HepG2 (cell line): Measurements from ENCODE around the gene PA2G4. TPM values are rescaled to one million over a fixed set of nuclear protein-coding genes. Genes with fewer than 3 reads are reported as not detected.

Source experiments
- AGO1 ChIP-seq: fragments of 200-400 bp; formaldehyde crosslinking; IDR thresholded peaks from 2 replicates; pipeline ENCODE4 v1.6.1; 2017; ENCODE audit warnings: mild to moderate bottlenecking, low read depth, low read length, moderate library complexity; ENCODE audit not compliant: poor library complexity, severe bottlenecking
- ARID2 ChIP-seq: sonication (generic); formaldehyde crosslinking; IDR thresholded peaks from 2 replicates; pipeline ENCODE4 v1.8.1; 2022; ENCODE audit warnings: mild to moderate bottlenecking, missing genetic modification reagents, borderline replicate concordance
- ARNT ChIP-seq: fragments of 450-650 bp; IDR thresholded peaks from 2 replicates; pipeline ENCODE4 v1.6.1; 2017
- ATRX ChIP-seq: sonication (generic); formaldehyde crosslinking; IDR thresholded peaks from 2 replicates; pipeline ENCODE4 v1.4.0; 2020; ENCODE audit warnings: missing genetic modification reagents, borderline replicate concordance
- FOSL1 ChIP-seq: sonication (generic); formaldehyde crosslinking; IDR thresholded peaks from 2 replicates; pipeline ENCODE4 v1.9.0; 2021; ENCODE audit warnings: missing genetic modification reagents, borderline replicate concordance
- GATA4 ChIP-seq: sonication (generic); IDR thresholded peaks from 2 replicates; pipeline ENCODE4 v1.6.1; 2016; ENCODE audit warnings: antibody characterized with exemption, low read depth, borderline replicate concordance
- GMEB1 ChIP-seq: sonication (generic); formaldehyde crosslinking; IDR thresholded peaks from 2 replicates; pipeline ENCODE4 v1.5.1; 2020; ENCODE audit warnings: missing genetic modification reagents, mild to moderate bottlenecking, borderline replicate concordance
- TEAD3 ChIP-seq: optimal IDR thresholded peaks from 2 replicates; pipeline ENCODE3; 2016; ENCODE audit warnings: borderline replicate concordance
- ZNF547 ChIP-seq: sonication (generic); formaldehyde crosslinking; IDR thresholded peaks from 2 replicates; pipeline ENCODE4 v1.5.1; 2020; ENCODE audit warnings: mild to moderate bottlenecking, missing genetic modification reagents
- ZNF629 ChIP-seq: sonication (generic); formaldehyde crosslinking; conservative IDR thresholded peaks from 2 replicates; pipeline ENCODE4 v1.5.0; 2020; ENCODE audit warnings: missing genetic modification reagents
- ZNF644 ChIP-seq: IDR thresholded peaks from 2 replicates; pipeline ENCODE4 v1.6.1; 2016; ENCODE audit warnings: low read depth
- ZSCAN29 ChIP-seq: sonication (generic); formaldehyde crosslinking; conservative IDR thresholded peaks from 2 replicates; pipeline ENCODE4 v1.4.0; 2020; ENCODE audit warnings: mild to moderate bottlenecking, missing genetic modification reagents
- polyA plus RNA-seq, 8 experiments: library from polyadenylated mRNA; depleted of rRNA in 3 of 8; stranded (reverse) in 7 of 8; unstranded in 1 of 8; fragments of >200 nt; fragmentation: Illumina TruSeq in 4 of 8; extraction: Trizol in 4 of 8; gene quantifications; 2 replicates each; pipeline versions ENCODE4 v1.2.1 to v1.2.3, GENCODE V29; 2011 to 2016; ENCODE audit warnings: low read depth in 4 of 8, missing spikeins in 1 of 8, mixed read lengths in 1 of 8; ENCODE audit not compliant: insufficient read depth in 1 of 8
- total RNA-seq, 5 experiments: library from RNA; depleted of rRNA; stranded (reverse); fragments of >200 nt; fragmentation: Illumina TruSeq; extraction: Trizol; gene quantifications; 2 replicates each; pipeline ENCODE4 v1.2.3, GENCODE V29; 2016; ENCODE audit warnings: low read depth in 1 of 5
- TF ChIP-seq, protein P1 (sequence below): IDR thresholded peaks from 2 replicates; pipeline ENCODE4 v1.6.1; 2016; ENCODE audit warnings: missing compliant biosample characterization, missing genetic modification reagents, borderline replicate concordance
- TF ChIP-seq, protein P2 (sequence below): sonication (generic); formaldehyde crosslinking; IDR thresholded peaks from 2 replicates; pipeline ENCODE4 v1.5.0; 2020; ENCODE audit warnings: mild to moderate bottlenecking, missing genetic modification reagents

Gene PA2G4
- total and polyA plus RNA-seq, 2 of the 13 experiments (the other 11 are each of a cell fraction or from before 2014, with no cell fraction given), result 147 to 240 TPM

GRCh38 chr12:56071648-56072047, 32.7 kb upstream of the PA2G4 start (continued):
- TF ChIP-seq ZNF547 (CRISPR knock-in tag) (no peak), ZSCAN29 (no peak), GATA4 (no peak), FOSL1 (no peak), ZNF629 (CRISPR knock-in tag) (no peak), GMEB1 (no peak), ARNT (no peak), AGO1 (no peak), TEAD3 (CRISPR knock-in tag) (peak; percentile 53), ATRX (CRISPR knock-in tag) (no peak), ARID2 (CRISPR knock-in tag) (no peak), ZNF644 (no peak)
- TF ChIP-seq, protein P1, sequence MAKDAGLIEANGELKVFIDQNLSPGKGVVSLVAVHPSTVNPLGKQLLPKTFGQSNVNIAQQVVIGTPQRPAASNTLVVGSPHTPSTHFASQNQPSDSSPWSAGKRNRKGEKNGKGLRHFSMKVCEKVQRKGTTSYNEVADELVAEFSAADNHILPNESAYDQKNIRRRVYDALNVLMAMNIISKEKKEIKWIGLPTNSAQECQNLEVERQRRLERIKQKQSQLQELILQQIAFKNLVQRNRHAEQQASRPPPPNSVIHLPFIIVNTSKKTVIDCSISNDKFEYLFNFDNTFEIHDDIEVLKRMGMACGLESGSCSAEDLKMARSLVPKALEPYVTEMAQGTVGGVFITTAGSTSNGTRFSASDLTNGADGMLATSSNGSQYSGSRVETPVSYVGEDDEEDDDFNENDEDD (CRISPR knock-in tag), result 0 out of 2 replicates have a peak, but pooled peaks have one; percentile 19
- TF ChIP-seq, protein P2, sequence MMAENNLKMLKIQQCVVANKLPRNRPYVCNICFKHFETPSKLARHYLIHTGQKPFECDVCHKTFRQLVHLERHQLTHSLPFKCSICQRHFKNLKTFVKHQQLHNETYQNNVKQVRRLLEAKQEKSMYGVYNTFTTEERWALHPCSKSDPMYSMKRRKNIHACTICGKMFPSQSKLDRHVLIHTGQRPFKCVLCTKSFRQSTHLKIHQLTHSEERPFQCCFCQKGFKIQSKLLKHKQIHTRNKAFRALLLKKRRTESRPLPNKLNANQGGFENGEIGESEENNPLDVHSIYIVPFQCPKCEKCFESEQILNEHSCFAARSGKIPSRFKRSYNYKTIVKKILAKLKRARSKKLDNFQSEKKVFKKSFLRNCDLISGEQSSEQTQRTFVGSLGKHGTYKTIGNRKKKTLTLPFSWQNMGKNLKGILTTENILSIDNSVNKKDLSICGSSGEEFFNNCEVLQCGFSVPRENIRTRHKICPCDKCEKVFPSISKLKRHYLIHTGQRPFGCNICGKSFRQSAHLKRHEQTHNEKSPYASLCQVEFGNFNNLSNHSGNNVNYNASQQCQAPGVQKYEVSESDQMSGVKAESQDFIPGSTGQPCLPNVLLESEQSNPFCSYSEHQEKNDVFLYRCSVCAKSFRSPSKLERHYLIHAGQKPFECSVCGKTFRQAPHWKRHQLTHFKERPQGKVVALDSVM, result peak; percentile 80
- TF ChIP-seq, all 625 proteins: peak for 10
